Loucy (cell line): ENCODE results near the gene IFITM1.

ENCODE experiments used
- CTCF ChIP-seq: fragments of 200-600 bp; sonication (generic); conservative IDR thresholded peaks from 2 replicates; pipeline ENCODE4 v1.5.1; 2014; ENCODE audit warnings: mild to moderate bottlenecking, antibody characterized with exemption, low read length
- EZH2phosphoT487 ChIP-seq: fragments of 200-600 bp; IDR thresholded peaks from 2 replicates; pipeline ENCODE4 v1.6.1; 2018; ENCODE audit warnings: antibody characterized with exemption, mild to moderate bottlenecking, moderate library complexity, borderline replicate concordance

- TF ChIP-seq CTCF (no peak), EZH2phosphoT487 (no peak)
Measured at GRCh38 chr11:266676-267439, 47.0 kb upstream of the IFITM1 start.
